Peyer's patch (tissue), 4 donors: Measurements from ENCODE around the gene COL2A1.

Experiments used
- CTCF ChIP-seq, 6 experiments: fragments of 450-650 bp in 4 of 6; fragments of 200-600 bp in 2 of 6; sonication (generic) in 1 of 6; IDR thresholded peaks; one replicate each; pipeline ENCODE4 v1.5.1; 2017 to 2019; ENCODE audit warnings: antibody characterized with exemption in 6 of 6, mild to moderate bottlenecking in 3 of 6, moderate library complexity in 1 of 6
- POLR2A ChIP-seq, 2 donors: fragments of 450-650 bp; IDR thresholded peaks; one replicate each; pipeline ENCODE4 v1.5.1; 2017; ENCODE audit warnings: antibody characterized with exemption in 2 of 2, mild to moderate bottlenecking in 2 of 2, moderate library complexity in 2 of 2

- TF ChIP-seq CTCF (IDR thresholded peaks at IDR 0.05) (no peak), POLR2A (IDR thresholded peaks at IDR 0.05) (peak; percentile 37 to 57)
Observed at GRCh38 chr12:47943623-47944340, 60.5 kb downstream of the COL2A1 start.
